Measurements from ENCODE around the gene NAA50. TPM values are rescaled to one million over a fixed set of nuclear protein-coding genes. Genes with fewer than 3 reads are reported as not detected.

NAA50 gene
- total and polyA plus RNA-seq, 4 donors, result 27.8 to 82.7 (median 61.4) TPM

DNA sequence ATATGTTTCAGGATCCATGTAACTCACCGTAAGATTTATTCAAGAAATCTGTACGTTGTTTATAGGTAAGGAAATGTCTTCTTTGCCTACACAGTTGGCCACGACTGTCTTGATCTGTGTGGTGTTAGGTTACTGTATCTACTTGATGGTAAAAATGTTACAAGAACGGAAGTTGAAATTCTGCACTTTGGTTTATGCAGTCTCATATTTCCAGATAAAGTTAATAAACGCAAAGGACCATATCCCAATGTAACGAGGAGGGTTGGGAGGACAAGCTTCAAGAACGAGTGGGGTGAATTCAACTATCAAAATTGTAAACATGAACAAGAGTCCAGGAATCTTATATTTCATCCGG, 50.6 kb downstream of the NAA50 start:
- Histone ChIP-seq H3K27me3 (ENCODE audit: control insufficient read depth in 3 of 3, insufficient read depth in 3 of 3, low read length in 2 of 3) (no peaks in the 10 kb centered on the region), H3K4me1 (ENCODE audit: control insufficient read depth in 5 of 5, insufficient read depth in 5 of 5, low read length in 5 of 5) (peaks cover 0 to 27% (median 16%) of the 10 kb centered on the region in 5 donors), H3K9me3 (ENCODE audit: control insufficient read depth in 4 of 4, insufficient read depth in 3 of 4, low read length in 3 of 4) (no peaks in the 10 kb centered on the region), H3K4me3 (peak overlapping the region; percentile 93), H3K36me3 (ENCODE audit: control insufficient read depth in 4 of 4, insufficient read depth in 4 of 4, low read length in 4 of 4) (no peaks in the 10 kb centered on the region), H3K9ac (ENCODE audit: insufficient read depth in 1 of 2, low read length in 2 of 2) (peak overlapping the region; percentile 91 to 96), H3K27ac (ENCODE audit: low read depth in 1 of 2, low read length in 1 of 2) (peak overlapping the region in 1 of 2 donors; percentile 99)
- DNase-seq, result peak in 1 of 3 donors; percentile 60
- WGBS, 2 donors, result 15 to 19% methylated on average over 8 of the region's 8 CpGs
- ATAC-seq (ENCODE audit: insufficient read depth, low FRiP score), result no peak
- TF ChIP-seq CTCF (IDR thresholded peaks at IDR 0.05; ENCODE audit: control extremely low read depth, extremely low read depth), result no peak

DNA sequence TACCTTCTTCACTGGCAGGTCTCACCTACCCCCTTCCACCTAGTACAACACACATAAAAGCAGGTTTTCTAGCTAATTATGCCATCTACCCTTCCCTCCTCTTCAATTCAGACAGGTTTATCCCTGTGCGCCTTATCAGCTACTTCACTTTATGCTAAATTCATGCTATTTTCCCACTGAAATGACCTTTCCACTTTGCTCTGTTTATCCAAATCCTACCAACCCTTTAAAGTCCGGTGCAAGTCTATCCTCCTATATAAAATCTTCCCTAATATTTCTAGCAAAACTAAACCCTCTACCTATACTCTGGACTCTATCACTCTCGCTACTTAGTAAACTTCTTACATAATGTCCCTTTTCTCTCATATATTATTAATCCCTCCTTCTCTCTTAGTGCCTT, 55.6 kb downstream of the NAA50 start:
- no peak overlapping the region for H3K27ac ChIP-seq (ENCODE audit: low read depth in 1 of 2, low read length in 1 of 2)
- H3K36me3 ChIP-seq (ENCODE audit: control insufficient read depth in 4 of 4, insufficient read depth in 4 of 4, low read length in 4 of 4), result peaks cover 0 to 1% (median 0%) of the 10 kb centered on the region in 4 donors
- no peak overlapping the region for H3K4me3 ChIP-seq
- H3K9me3 ChIP-seq (ENCODE audit: control insufficient read depth in 4 of 4, insufficient read depth in 3 of 4, low read length in 3 of 4), result peaks cover 0 to 1% (median 0%) of the 10 kb centered on the region in 4 donors
- TF ChIP-seq CTCF (IDR thresholded peaks at IDR 0.05; ENCODE audit: control extremely low read depth, extremely low read depth), result no peak
- no peaks in the 10 kb centered on the region for H3K27me3 ChIP-seq (ENCODE audit: control insufficient read depth in 3 of 3, insufficient read depth in 3 of 3, low read length in 2 of 3)
- no peak overlapping the region for H3K9ac ChIP-seq (ENCODE audit: insufficient read depth in 1 of 2, low read length in 2 of 2)
- DNase-seq (no peak), ATAC-seq (ENCODE audit: insufficient read depth, low FRiP score) (no peak)
- 93 to 95% methylated on average over 3 of the region's 3 CpGs for WGBS, 2 donors
- H3K4me1 ChIP-seq (ENCODE audit: control insufficient read depth in 5 of 5, insufficient read depth in 5 of 5, low read length in 5 of 5), result peaks cover 0 to 13% (median 12%) of the 10 kb centered on the region in 5 donors

GRCh38 chr3:113685956-113686721, 59.9 kb downstream of the NAA50 start:
- Histone ChIP-seq H3K27ac (ENCODE audit: low read depth in 1 of 2, low read length in 1 of 2) (no peak overlapping the region), H3K9me3 (ENCODE audit: control insufficient read depth in 4 of 4, insufficient read depth in 3 of 4, low read length in 3 of 4) (peaks cover 0 to 7% (median 0%) of the 10 kb centered on the region in 4 donors), H3K4me3 (no peak overlapping the region), H3K27me3 (ENCODE audit: control insufficient read depth in 3 of 3, insufficient read depth in 3 of 3, low read length in 2 of 3) (no peaks in the 10 kb centered on the region), H3K9ac (ENCODE audit: insufficient read depth in 1 of 2, low read length in 2 of 2) (no peak overlapping the region), H3K36me3 (ENCODE audit: control insufficient read depth in 4 of 4, insufficient read depth in 4 of 4, low read length in 4 of 4) (peaks cover 0 to 3% (median under 1%) of the 10 kb centered on the region in 4 donors), H3K4me1 (ENCODE audit: control insufficient read depth in 5 of 5, insufficient read depth in 5 of 5, low read length in 5 of 5) (peaks cover 0 to 7% (median 0%) of the 10 kb centered on the region in 5 donors)
- TF ChIP-seq CTCF (IDR thresholded peaks at IDR 0.05; ENCODE audit: control extremely low read depth, extremely low read depth), result no peak
- peak in 1 of 3 donors; percentile 43 for DNase-seq
- peak; percentile 47 for ATAC-seq (ENCODE audit: insufficient read depth, low FRiP score)
- 53% methylated on average over 2 of the region's 2 CpGs for WGBS, 2 donors

All from lung (tissue), 12 donors.